Measurements from ENCODE around the gene MICB.

Gene MICB

GRCh38 chr6:31470801-31471200 lies 27.1 kb upstream of the MICB start:
- no peaks in the 10 kb centered on the region for H4K20me1 ChIP-seq (ENCODE audit: control insufficient read depth, insufficient read depth, low read depth, low read length)
- H3F3A ChIP-seq (ENCODE audit: control insufficient read depth, insufficient read depth) = no peaks in the 10 kb centered on the region
- no peak overlapping the region for H3K4me3 ChIP-seq (ENCODE audit: low read length)
- no peaks in the 10 kb centered on the region for H3K9me3 ChIP-seq (ENCODE audit: control insufficient read depth, insufficient read depth, low read length)
- H3K4me1 ChIP-seq (ENCODE audit: control insufficient read depth, low read length) = peaks cover 12% of the 10 kb centered on the region
- no peaks in the 10 kb centered on the region for H3K9me2 ChIP-seq (replicated peaks; ENCODE audit: control insufficient read depth, low read length)
- TF ChIP-seq CTCF (IDR thresholded peaks at IDR 0.05; ENCODE audit: low read depth, low read length, poor library complexity, severe bottlenecking) (no peak), EZH2phosphoT487 (IDR thresholded peaks at IDR 0.05; ENCODE audit: borderline replicate concordance, low read length) (no peak)
- H3K4me2 ChIP-seq (ENCODE audit: low read length) = no peak overlapping the region
- H3K79me2 ChIP-seq (ENCODE audit: control insufficient read depth, low read length) = no peaks in the 10 kb centered on the region
- no peaks in the 10 kb centered on the region for H3K27me3 ChIP-seq (ENCODE audit: control insufficient read depth, low read length)
- H3K36me3 ChIP-seq (ENCODE audit: control insufficient read depth, low read length) = no peaks in the 10 kb centered on the region
- H3K27ac ChIP-seq (ENCODE audit: low read depth, low read length) = no peak overlapping the region

GRCh38 chr6:31471711-31472110 lies 26.2 kb upstream of the MICB start:
- H3K27ac ChIP-seq (ENCODE audit: low read depth, low read length) = no peak overlapping the region
- no peaks in the 10 kb centered on the region for H3K9me3 ChIP-seq (ENCODE audit: control insufficient read depth, insufficient read depth, low read length)
- no peaks in the 10 kb centered on the region for H4K20me1 ChIP-seq (ENCODE audit: control insufficient read depth, insufficient read depth, low read depth, low read length)
- H3K36me3 ChIP-seq (ENCODE audit: control insufficient read depth, low read length) = no peaks in the 10 kb centered on the region
- no peaks in the 10 kb centered on the region for H3K79me2 ChIP-seq (ENCODE audit: control insufficient read depth, low read length)
- H3K27me3 ChIP-seq (ENCODE audit: control insufficient read depth, low read length) = no peaks in the 10 kb centered on the region
- H3K9me2 ChIP-seq (replicated peaks; ENCODE audit: control insufficient read depth, low read length) = no peaks in the 10 kb centered on the region
- no peak overlapping the region for H3K4me3 ChIP-seq (ENCODE audit: low read length)
- no peaks in the 10 kb centered on the region for H3F3A ChIP-seq (ENCODE audit: control insufficient read depth, insufficient read depth)
- peaks cover 21% of the 10 kb centered on the region for H3K4me1 ChIP-seq (ENCODE audit: control insufficient read depth, low read length)
- no peak overlapping the region for H3K4me2 ChIP-seq (ENCODE audit: low read length)
- TF ChIP-seq CTCF (IDR thresholded peaks at IDR 0.05; ENCODE audit: low read depth, low read length, poor library complexity, severe bottlenecking) = no peak
- TF ChIP-seq EZH2phosphoT487 (IDR thresholded peaks at IDR 0.05; ENCODE audit: borderline replicate concordance, low read length) = no peak

GRCh38 chr6:31472259-31472658 lies 25.7 kb upstream of the MICB start:
- Histone ChIP-seq H3K4me2 (ENCODE audit: low read length) (no peak overlapping the region), H3F3A (ENCODE audit: control insufficient read depth, insufficient read depth) (no peaks in the 10 kb centered on the region), H3K36me3 (ENCODE audit: control insufficient read depth, low read length) (no peaks in the 10 kb centered on the region), H4K20me1 (ENCODE audit: control insufficient read depth, insufficient read depth, low read depth, low read length) (no peaks in the 10 kb centered on the region), H3K27ac (ENCODE audit: low read depth, low read length) (no peak overlapping the region), H3K79me2 (ENCODE audit: control insufficient read depth, low read length) (no peaks in the 10 kb centered on the region), H3K4me1 (ENCODE audit: control insufficient read depth, low read length) (peaks cover 27% of the 10 kb centered on the region), H3K9me2 (replicated peaks; ENCODE audit: control insufficient read depth, low read length) (no peaks in the 10 kb centered on the region), H3K9me3 (ENCODE audit: control insufficient read depth, insufficient read depth, low read length) (no peaks in the 10 kb centered on the region), H3K4me3 (ENCODE audit: low read length) (no peak overlapping the region), H3K27me3 (ENCODE audit: control insufficient read depth, low read length) (no peaks in the 10 kb centered on the region)
- TF ChIP-seq EZH2phosphoT487 (IDR thresholded peaks at IDR 0.05; ENCODE audit: borderline replicate concordance, low read length) = no peak
- no peak for TF ChIP-seq CTCF (IDR thresholded peaks at IDR 0.05; ENCODE audit: low read depth, low read length, poor library complexity, severe bottlenecking)

GRCh38 chr6:31473244-31473643 lies 24.7 kb upstream of the MICB start:
- Histone ChIP-seq H4K20me1 (ENCODE audit: control insufficient read depth, insufficient read depth, low read depth, low read length) (no peaks in the 10 kb centered on the region), H3K27me3 (ENCODE audit: control insufficient read depth, low read length) (no peaks in the 10 kb centered on the region), H3K4me3 (ENCODE audit: low read length) (no peak overlapping the region), H3K27ac (ENCODE audit: low read depth, low read length) (no peak overlapping the region), H3K36me3 (ENCODE audit: control insufficient read depth, low read length) (no peaks in the 10 kb centered on the region), H3F3A (ENCODE audit: control insufficient read depth, insufficient read depth) (no peaks in the 10 kb centered on the region), H3K4me2 (ENCODE audit: low read length) (no peak overlapping the region), H3K9me2 (replicated peaks; ENCODE audit: control insufficient read depth, low read length) (no peaks in the 10 kb centered on the region), H3K9me3 (ENCODE audit: control insufficient read depth, insufficient read depth, low read length) (no peaks in the 10 kb centered on the region), H3K4me1 (ENCODE audit: control insufficient read depth, low read length) (peaks cover 28% of the 10 kb centered on the region), H3K79me2 (ENCODE audit: control insufficient read depth, low read length) (no peaks in the 10 kb centered on the region)
- TF ChIP-seq EZH2phosphoT487 (IDR thresholded peaks at IDR 0.05; ENCODE audit: borderline replicate concordance, low read length) = no peak
- no peak for TF ChIP-seq CTCF (IDR thresholded peaks at IDR 0.05; ENCODE audit: low read depth, low read length, poor library complexity, severe bottlenecking)

Data from DOHH2 (cell line).